H1 (cell line): ENCODE measurements around the gene PLK5. TPM values are rescaled to one million over a fixed set of nuclear protein-coding genes. Genes with fewer than 3 reads are reported as not detected.
A peak's percentile ranks its signal among the peaks of the same experiment; 100 is the strongest.

Source experiments
- CTCF ChIA-PET: fragments of 300-600 bp; sonication (Branson Sonifier 250); formaldehyde crosslinking; loops from one replicate; lab custom pipeline; 2021; ENCODE audit not compliant: partially characterized antibody; lab: Charles Lee
- POLR2A ChIA-PET: fragments of 300-600 bp; sonication (Branson Sonifier 250); formaldehyde crosslinking; loops from one replicate; lab custom pipeline; 2021; ENCODE audit warnings: inconsistent platforms; ENCODE audit not compliant: partially characterized antibody; lab: Charles Lee
- DNase-seq, 2 experiments: peaks; one replicate each; pipeline versions ENCODE4 v3.0.0 to v3.0.0-alpha.2; 2010 to 2022; ENCODE audit warnings: low spot score in 2 of 2, low read depth in 1 of 2, mixed read lengths in 1 of 2
- FAIRE-seq: peaks from 2 replicates; lab custom pipeline; 2011; peaks lifted over from hg19 to GRCh38; lab: Jason Lieb, UNC
- H2AFZ ChIP-seq: 2 replicates; pipeline ENCODE4 v1.8.1; 2012; ENCODE audit warnings: low read length, inconsistent platforms
- H2AK5ac ChIP-seq: 2 replicates; pipeline ENCODE4 v1.6.1; 2013; ENCODE audit warnings: low read depth, low read length
- H2BK120ac ChIP-seq: replicated peaks from 2 replicates; pipeline ENCODE3; 2013; ENCODE audit warnings: low read depth, low read length, inconsistent platforms
- H2BK12ac ChIP-seq: 2 replicates; pipeline ENCODE4 v1.6.1; 2013; ENCODE audit warnings: low read depth, low read length
- H2BK15ac ChIP-seq: 2 replicates; pipeline ENCODE4 v1.6.1; 2013; ENCODE audit warnings: low read length
- H2BK20ac ChIP-seq: 2 replicates; pipeline ENCODE4 v1.6.1; 2013; ENCODE audit warnings: low read length
- H2BK5ac ChIP-seq: 2 replicates; pipeline ENCODE4 v1.6.1; 2013; ENCODE audit warnings: low read depth, low read length
- H3K14ac ChIP-seq: 2 replicates; pipeline ENCODE4 v1.6.1; 2013; ENCODE audit warnings: inconsistent platforms; ENCODE audit not compliant: insufficient read length
- H3K18ac ChIP-seq: 2 replicates; pipeline ENCODE4 v1.6.1; 2013; ENCODE audit warnings: low read length; ENCODE audit errors: extremely low read depth
- H3K23ac ChIP-seq: 2 replicates; pipeline ENCODE4 v1.6.1; 2013; ENCODE audit warnings: inconsistent platforms; ENCODE audit not compliant: insufficient read length
- H3K23me2 ChIP-seq: 2 replicates; pipeline ENCODE4 v1.6.1; 2013; ENCODE audit warnings: low read depth, low read length
- H3K27ac ChIP-seq: 2 replicates; pipeline ENCODE4 v1.6.1; 2011; ENCODE audit warnings: low read depth, low read length, inconsistent platforms
- H3K27me3 ChIP-seq, 4 experiments: replicated peaks in 1 of 4; 1 replicate in 1 of 4; 2 replicates in 3 of 4; pipeline versions ENCODE4 v1.6.1 to v1.8.1; 2011 to 2013; ENCODE audit warnings: low read length in 3 of 4, mild to moderate bottlenecking in 3 of 4, inconsistent platforms in 2 of 4, mixed read lengths in 2 of 4, moderate library complexity in 1 of 4; ENCODE audit not compliant: control insufficient read depth in 3 of 4, insufficient read depth in 3 of 4; ENCODE audit errors: extremely low read depth in 1 of 4
- H3K36me3 ChIP-seq, 4 experiments: 2 replicates each; pipeline versions ENCODE4 v1.6.1 to v1.8.1; 2011 to 2013; ENCODE audit warnings: mild to moderate bottlenecking in 4 of 4, low read length in 3 of 4, moderate library complexity in 2 of 4, control low read depth in 1 of 4, inconsistent platforms in 1 of 4; ENCODE audit not compliant: insufficient read depth in 4 of 4, control insufficient read depth in 2 of 4
- H3K4ac ChIP-seq: replicated peaks from 2 replicates; pipeline ENCODE3; 2013; ENCODE audit warnings: low read length, low read depth, mixed read lengths, inconsistent platforms; ENCODE audit not compliant: insufficient read length
- H3K4me1 ChIP-seq, 4 experiments: replicated peaks in 1 of 4; 1 replicate in 1 of 4; 2 replicates in 3 of 4; pipeline versions ENCODE4 v1.6.1 to v1.8.1; 2011 to 2013; ENCODE audit warnings: low read length in 3 of 4, inconsistent platforms in 2 of 4, mixed read lengths in 1 of 4; ENCODE audit not compliant: insufficient read depth in 4 of 4, control insufficient read depth in 3 of 4
- H3K4me2 ChIP-seq, 2 experiments: 2 replicates each; pipeline versions ENCODE4 v1.6.1 to v1.8.1; 2011 to 2013; ENCODE audit warnings: low read depth in 2 of 2, low read length in 2 of 2, control low read depth in 1 of 2, inconsistent platforms in 1 of 2, mild to moderate bottlenecking in 1 of 2; ENCODE audit not compliant: insufficient read depth in 1 of 2
- H3K4me3 ChIP-seq, 4 experiments: fragments of 200-600, 300-600 bp in 1 of 4; sonication (generic), shearing (Covaris generic), sonication (Bioruptor Twin) in 1 of 4; 2 replicates each; pipeline versions ENCODE4 v1.5.1 to v1.8.1; 2011 to 2016; ENCODE audit warnings: low read length in 4 of 4, low read depth in 3 of 4, control low read depth in 2 of 4, inconsistent platforms in 2 of 4, mild to moderate bottlenecking in 2 of 4, mixed read lengths in 1 of 4, moderate library complexity in 1 of 4; ENCODE audit not compliant: insufficient read depth in 2 of 4; ENCODE audit errors: extremely low read depth in 1 of 4
- H3K56ac ChIP-seq: replicated peaks from 2 replicates; pipeline ENCODE3; 2013; ENCODE audit warnings: low read depth, mild to moderate bottlenecking, mixed read lengths, low read length, inconsistent platforms; ENCODE audit not compliant: insufficient read length
- H3K79me1 ChIP-seq: 2 replicates; pipeline ENCODE4 v1.6.1; 2013; ENCODE audit warnings: low read depth, low read length, control low read depth
- H3K79me2 ChIP-seq, 2 experiments: 2 replicates each; pipeline versions ENCODE4 v1.6.1 to v1.8.1; 2012 to 2013; ENCODE audit warnings: low read length in 2 of 2, mild to moderate bottlenecking in 2 of 2, inconsistent platforms in 1 of 2; ENCODE audit not compliant: insufficient read depth in 2 of 2, control insufficient read depth in 1 of 2
- H3K9ac ChIP-seq, 4 experiments: replicated peaks in 1 of 4; 1 replicate in 1 of 4; 2 replicates in 3 of 4; pipeline versions ENCODE4 v1.6.1 to v1.8.1; 2011 to 2013; ENCODE audit warnings: low read depth in 3 of 4, low read length in 3 of 4, control low read depth in 2 of 4, mild to moderate bottlenecking in 2 of 4, moderate library complexity in 2 of 4, inconsistent platforms in 1 of 4; ENCODE audit errors: extremely low read depth in 1 of 4
- H3K9me3 ChIP-seq, 2 experiments: 2 replicates each; pipeline versions ENCODE4 v1.6.1 to v1.8.1; 2012 to 2013; ENCODE audit warnings: mild to moderate bottlenecking in 2 of 2, moderate library complexity in 2 of 2, control low read depth in 1 of 2, inconsistent platforms in 1 of 2, low read depth in 1 of 2, low read length in 1 of 2, mixed read lengths in 1 of 2; ENCODE audit not compliant: insufficient read depth in 2 of 2
- H4K20me1 ChIP-seq, 2 experiments: replicated peaks in 1 of 2; 2 replicates each; pipeline versions ENCODE3 to v1.8.1; 2011 to 2013; ENCODE audit warnings: inconsistent platforms in 2 of 2, low read length in 2 of 2, mild to moderate bottlenecking in 1 of 2; ENCODE audit not compliant: insufficient read depth in 2 of 2, control insufficient read depth in 1 of 2
- H4K5ac ChIP-seq: 2 replicates; pipeline ENCODE4 v1.6.1; 2013; ENCODE audit warnings: low read length, low read depth, mixed read lengths, inconsistent platforms; ENCODE audit not compliant: insufficient read length
- H4K8ac ChIP-seq: 2 replicates; pipeline ENCODE4 v1.8.0; 2013; ENCODE audit warnings: mild to moderate bottlenecking, moderate library complexity, low read length, inconsistent platforms; ENCODE audit not compliant: insufficient read depth; ENCODE audit errors: extremely low read depth
- H4K91ac ChIP-seq: replicated peaks from 2 replicates; pipeline ENCODE3; 2013; ENCODE audit warnings: low read length, mixed read lengths, inconsistent platforms; ENCODE audit not compliant: insufficient read length
- ASH2L ChIP-seq: fragments of 200-600, 300-600 bp; sonication (generic); IDR thresholded peaks from one replicate; pipeline ENCODE4 v1.7.1; 2017; ENCODE audit warnings: low read length
- BCL11A ChIP-seq, 2 experiments: IDR thresholded peaks; one replicate each; pipeline ENCODE4 v1.6.1; 2011; ENCODE audit warnings: low read depth in 2 of 2, low read length in 2 of 2, mild to moderate bottlenecking in 2 of 2
- CEBPB ChIP-seq: IDR thresholded peaks from 2 replicates; pipeline ENCODE4 v1.6.1; 2012; ENCODE audit warnings: low read depth, low read length
- CREB1 ChIP-seq: IDR thresholded peaks from 2 replicates; pipeline ENCODE4 v1.6.1; 2012; ENCODE audit warnings: inconsistent platforms
- EZH2 ChIP-seq: fragments of 200-600 bp; sonication (generic); IDR thresholded peaks from 2 replicates; pipeline ENCODE4 v1.7.1; 2012; ENCODE audit warnings: low read depth, mild to moderate bottlenecking, moderate library complexity, low read length, inconsistent platforms; ENCODE audit not compliant: severe bottlenecking
- MAFK ChIP-seq: IDR thresholded peaks from 2 replicates; pipeline ENCODE4 v1.6.1; 2012; ENCODE audit warnings: low read depth, mild to moderate bottlenecking, improper control_type of control experiment, low read length
- POU5F1 ChIP-seq: IDR thresholded peaks from 2 replicates; pipeline ENCODE4 v1.6.1; 2011; ENCODE audit warnings: low read depth, mild to moderate bottlenecking, low read length, moderate library complexity
- RAD21 ChIP-seq, 2 experiments: IDR thresholded peaks in 1 of 2; conservative IDR thresholded peaks in 1 of 2; 2 replicates each; pipeline ENCODE4 v1.6.1; 2011; ENCODE audit warnings: low read depth in 2 of 2, low read length in 2 of 2, improper control_type of control experiment in 1 of 2, inconsistent platforms in 1 of 2, mild to moderate bottlenecking in 1 of 2, moderate library complexity in 1 of 2
- SUZ12 ChIP-seq: fragments of 200-600 bp; sonication (generic); IDR thresholded peaks from 2 replicates; pipeline ENCODE4 v1.6.1; 2012; ENCODE audit warnings: mild to moderate bottlenecking, inconsistent platforms, low read length, moderate library complexity, mixed read lengths
- TAF1 ChIP-seq: IDR thresholded peaks from 2 replicates; pipeline ENCODE4 v1.6.1; 2011; ENCODE audit warnings: mild to moderate bottlenecking, low read depth, low read length
- WGBS, 2 experiments: shearing (Covaris generic) in 1 of 2; methylation state at CpG; one replicate each; pipeline versions ENCODE4 v1.1.6 to v1.1.7; 2013 to 2015; ENCODE audit warnings: low lambda C conversion rate in 2 of 2, mixed read lengths in 2 of 2, inconsistent platforms in 1 of 2, low coverage in 1 of 2, missing lambda C conversion rate in 1 of 2; ENCODE audit not compliant: insufficient replicate concordance in 2 of 2, insufficient coverage in 1 of 2, insufficient read length in 1 of 2; ENCODE audit errors: extremely low coverage in 1 of 2, missing lambda C conversion rate in 1 of 2; 5-methylcytosine and 5-hydroxymethylcytosine counted together
- polyA plus RNA-seq, 7 experiments: library from polyadenylated mRNA; depleted of rRNA in 3 of 7; stranded (reverse) in 5 of 7; unstranded in 2 of 7; fragments of >200 nt in 5 of 7; fragments of 200-250 nt in 2 of 7; gene quantifications; 1 replicate in 5 of 7; 2 replicates in 1 of 7; 4 replicates in 1 of 7; pipeline versions ENCODE4 v1.2.1 to v1.2.3, GENCODE V29; 2011 to 2013; ENCODE audit warnings: missing spikeins in 2 of 7, mixed read lengths in 2 of 7
- total RNA-seq: library from RNA; stranded (reverse); fragmentation: NEBNext Ultra II Directional; extraction: Animal tissue kit (Norgen Biotek cat#: 25700); gene quantifications from 2 replicates; pipeline ENCODE4 v1.2.1, GENCODE V29; 2021
- TF ChIP-seq, protein P1 (sequence below): IDR thresholded peaks from 2 replicates; pipeline ENCODE4 v1.6.1; 2012; ENCODE audit warnings: inconsistent platforms

Gene PLK5
- total and polyA plus RNA-seq, 2 of the 8 experiments (the other 6 are each of a cell fraction or from before 2014, with no cell fraction given), result 0.43 to 0.45 TPM

GRCh38 chr19:1584500-1585242 lies 60.8 kb downstream of the PLK5 start:
- H2BK15ac ChIP-seq, result no peak overlapping the region
- WGBS, 2 experiments, result 95% methylated on average over 46 of the region's 87 CpGs; no CpG with 5 or more reads in 1 of the 2 experiments
- H2AK5ac ChIP-seq, result no peak overlapping the region
- H3K27ac ChIP-seq, result no peak overlapping the region
- FAIRE-seq (no peak), DNase-seq (peak in 1 of 2 experiments; percentile 90)
- no peak overlapping the region; the same call in 1 of the 2 replicates for H2BK5ac ChIP-seq
- H3K4ac ChIP-seq, result no peak overlapping the region
- H2BK12ac ChIP-seq, result no peak overlapping the region
- H3K9me3 ChIP-seq, result no peaks in the 10 kb centered on the region
- peak overlapping the region in 1 of 2 experiments; percentile 65; a peak in 1 of 4 replicates for H3K4me2 ChIP-seq
- H4K5ac ChIP-seq, result no peak overlapping the region
- no peak overlapping the region for H3K23ac ChIP-seq
- ChIA-PET CTCF (interaction anchor here (0.6 to 3.6 kb wide), 5 partner anchors 9 to 728 kb away, joined by 3 to 14 read pairs (median 3); no protein-coding TSS in a partner anchor), POLR2A (interaction anchor here (0.6 to 9.1 kb wide), 2 partner anchors 9 to 509 kb away, joined by 3 to 148 read pairs; no protein-coding TSS in a partner anchor)
- no peak overlapping the region for H3K18ac ChIP-seq
- peaks cover 0 to 34% of the 10 kb centered on the region in 2 experiments; a peak in 2 of 4 replicates for H3K79me2 ChIP-seq
- peak overlapping the region in 1 of 4 experiments; percentile 68; a peak in 1 of 8 replicates for H3K4me3 ChIP-seq
- H4K20me1 ChIP-seq, result peaks cover 0 to 16% of the 10 kb centered on the region in 2 experiments
- no peak overlapping the region for H2BK20ac ChIP-seq
- peaks cover 24% of the 10 kb centered on the region for H3K79me1 ChIP-seq
- H4K8ac ChIP-seq, result peak overlapping the region; percentile 89; the same call in 1 of the 2 replicates
- H3K4me1 ChIP-seq, result no peaks in the 10 kb centered on the region
- no peaks in the 10 kb centered on the region for H3K23me2 ChIP-seq
- H3K9ac ChIP-seq, result peak overlapping the region in 1 of 4 experiments; percentile 48; a peak in 1 of 7 replicates
- H3K56ac ChIP-seq, result no peak overlapping the region
- H4K91ac ChIP-seq, result no peak overlapping the region
- no peaks in the 10 kb centered on the region; a peak in 1 of 7 replicates for H3K27me3 ChIP-seq
- no peak overlapping the region for H2BK120ac ChIP-seq
- H3K14ac ChIP-seq, result no peak overlapping the region
- no peak overlapping the region for H2AFZ ChIP-seq
- H3K36me3 ChIP-seq, result peaks cover 7 to 44% (median 26%) of the 10 kb centered on the region in 4 experiments; a peak in 7 of 8 replicates
- TF ChIP-seq TAF1, result no peak
- no peak for TF ChIP-seq EZH2
- TF ChIP-seq CEBPB, result no peak
- no peak for TF ChIP-seq ASH2L
- TF ChIP-seq BCL11A (IDR thresholded peaks at IDR 0.05; ENCODE audit: low read depth in 2 of 2, low read length in 2 of 2), result no peak
- TF ChIP-seq, protein P1, sequence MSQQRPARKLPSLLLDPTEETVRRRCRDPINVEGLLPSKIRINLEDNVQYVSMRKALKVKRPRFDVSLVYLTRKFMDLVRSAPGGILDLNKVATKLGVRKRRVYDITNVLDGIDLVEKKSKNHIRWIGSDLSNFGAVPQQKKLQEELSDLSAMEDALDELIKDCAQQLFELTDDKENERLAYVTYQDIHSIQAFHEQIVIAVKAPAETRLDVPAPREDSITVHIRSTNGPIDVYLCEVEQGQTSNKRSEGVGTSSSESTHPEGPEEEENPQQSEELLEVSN, result no peak
- TF ChIP-seq POU5F1, result no peak
- TF ChIP-seq SUZ12, result no peak
- no peak for TF ChIP-seq CREB1
- no peak for TF ChIP-seq MAFK
- no peak for TF ChIP-seq RAD21 (IDR thresholded peaks at IDR 0.05 in 1 of 2, conservative IDR thresholded peaks at IDR 0.05 in 1 of 2; ENCODE audit: low read depth in 2 of 2, low read length in 2 of 2)
